ENCODE measurements around the gene DUSP15. TPM values are rescaled to one million over a fixed set of nuclear protein-coding genes. Genes with fewer than 3 reads are reported as not detected.

Gene DUSP15
- total and polyA plus RNA-seq, 7 donors = 0.60 to 2.6 (median 1.7) TPM; not detected in 2

DNA sequence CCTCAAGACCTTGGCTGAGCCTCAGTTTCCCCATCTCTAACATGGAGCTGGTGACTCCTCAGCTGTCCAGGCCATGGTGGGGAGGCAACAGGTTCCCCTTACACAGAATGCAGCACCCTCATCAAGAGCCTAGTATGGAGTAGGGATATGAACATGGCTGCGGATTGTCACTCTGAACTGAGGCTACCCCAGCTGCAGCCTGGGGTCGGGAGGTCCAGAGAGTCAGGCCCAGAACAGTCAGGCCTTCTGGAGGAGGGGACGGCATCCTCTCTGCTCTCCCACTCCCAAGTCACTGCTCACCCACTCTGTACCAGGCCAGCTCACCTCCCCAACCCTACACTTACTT is 23.6 kb downstream of the DUSP15 start:
- no peaks in the 10 kb centered on the region for H3K9me3 ChIP-seq
- intact Hi-C loops (cut with DNase I) = loop anchor here (1.0 kb wide), 1 partner anchor 23 kb away; no protein-coding TSS in a partner anchor
- H3K36me3 ChIP-seq = no peaks in the 10 kb centered on the region
- H3K27ac ChIP-seq = no peak overlapping the region
- 55 to 85% methylated on average over 3 of the region's 3 CpGs for WGBS, 2 donors
- no peak for DNase-seq
- H3K4me1 ChIP-seq = no peaks in the 10 kb centered on the region
- TF ChIP-seq CTCF (IDR thresholded peaks at IDR 0.05) = no peak
- no peak for TF ChIP-seq EP300 (IDR thresholded peaks at IDR 0.05)
- no peak for TF ChIP-seq POLR2AphosphoS5 (IDR thresholded peaks at IDR 0.05)
- no peak for TF ChIP-seq POLR2A (IDR thresholded peaks at IDR 0.05)
- no peak overlapping the region for H3K4me3 ChIP-seq
- H3K27me3 ChIP-seq = peaks cover 4 to 24% (median 10%) of the 10 kb centered on the region in 3 donors

DNA sequence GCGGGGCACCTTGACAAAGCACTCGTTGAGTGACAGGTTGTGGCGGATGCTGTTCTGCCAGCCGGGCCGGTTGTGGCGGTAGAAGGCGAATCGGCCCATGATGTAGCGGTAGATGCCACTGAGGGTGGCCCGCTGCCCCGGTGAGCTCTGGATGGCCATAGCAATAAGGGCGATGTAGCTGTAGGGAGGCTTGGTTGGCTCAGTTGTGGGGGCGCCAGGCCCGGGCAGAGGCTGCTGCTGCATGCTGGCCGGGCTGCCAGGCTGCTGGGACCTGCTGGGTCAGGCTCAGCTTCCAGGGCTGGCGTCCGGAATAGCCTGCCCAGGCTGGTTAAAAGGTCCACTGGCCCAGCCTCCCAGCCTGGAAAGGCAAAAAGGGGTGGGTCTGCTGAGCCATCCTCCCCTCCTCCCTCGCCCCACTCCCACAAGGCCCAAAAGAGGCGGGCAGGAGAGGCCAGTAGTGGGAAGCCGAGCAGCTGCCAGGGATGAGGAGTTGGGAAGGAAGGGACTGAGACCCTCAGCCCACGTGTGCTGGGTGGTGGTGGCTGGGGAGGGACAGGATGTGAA is 24.9 kb downstream of the DUSP15 start, which contains the start of gene FOXS1:
Gene FOXS1, minus strand, starts transcription at position 305 of the 564 bp plus-strand sequence. Its CDS starts 62 bp downstream, at position 243.
- H3K9me3 ChIP-seq = no peaks in the 10 kb centered on the region
- peak within 1 kb of the TSS in 1 of 4 donors; percentile 14 for H3K4me3 ChIP-seq
- TF ChIP-seq POLR2A (IDR thresholded peaks at IDR 0.05) (no peak), EP300 (IDR thresholded peaks at IDR 0.05) (no peak), POLR2AphosphoS5 (IDR thresholded peaks at IDR 0.05) (peak in 1 of 4 donors; percentile 23)
- no peaks in the 10 kb centered on the region for H3K4me1 ChIP-seq
- peak within 1 kb of the TSS in 2 of 4 donors; percentile 3 to 46 for H3K27ac ChIP-seq
- 76 to 78% methylated on average over 21 of the region's 21 CpGs for WGBS, 2 donors
- intact Hi-C loops (cut with DNase I) = no loop called here
- no peak for DNase-seq
- no peaks in the 10 kb centered on the region for H3K36me3 ChIP-seq
- H3K27me3 ChIP-seq = peaks cover 4 to 12% (median 5%) of the 10 kb centered on the region in 3 donors

- Histone ChIP-seq H3K4me1 (no peaks in the 10 kb centered on the region), H3K27me3 (peaks cover 4 to 7% (median 5%) of the 10 kb centered on the region in 3 donors), H3K36me3 (no peaks in the 10 kb centered on the region), H3K9me3 (no peaks in the 10 kb centered on the region), H3K4me3 (peak overlapping the region in 1 of 4 donors; percentile 14), H3K27ac (peak overlapping the region in 2 of 4 donors; percentile 3 to 46)
- TF ChIP-seq EP300 (IDR thresholded peaks at IDR 0.05) (no peak), POLR2AphosphoS5 (IDR thresholded peaks at IDR 0.05) (no peak), POLR2A (IDR thresholded peaks at IDR 0.05) (no peak), CTCF (IDR thresholded peaks at IDR 0.05) (no peak)
- WGBS, 2 donors = 90 to 91% methylated on average over 28 of the region's 28 CpGs
- DNase-seq = no peak
- intact Hi-C loops (cut with DNase I) = no loop called here
Measured at GRCh38 chr20:31844737-31845299, 25.5 kb downstream of the DUSP15 start.

- Histone ChIP-seq H3K4me1 (no peaks in the 10 kb centered on the region), H3K27me3 (peaks cover 0 to under 1% (median 0%) of the 10 kb centered on the region in 3 donors), H3K9me3 (no peaks in the 10 kb centered on the region), H3K36me3 (no peaks in the 10 kb centered on the region), H3K27ac (no peak overlapping the region), H3K4me3 (peak overlapping the region in 1 of 4 donors; percentile 14)
- intact Hi-C loops (cut with DNase I) = no loop called here
- no peak for TF ChIP-seq CTCF (IDR thresholded peaks at IDR 0.05)
- TF ChIP-seq POLR2A (IDR thresholded peaks at IDR 0.05) = no peak
- TF ChIP-seq POLR2AphosphoS5 (IDR thresholded peaks at IDR 0.05) = no peak
- TF ChIP-seq EP300 (IDR thresholded peaks at IDR 0.05) = no peak
- 78 to 83% methylated on average over 5 of the region's 5 CpGs for WGBS, 2 donors
- no peak for DNase-seq
Measured at GRCh38 chr20:31843881-31844280, 26.4 kb downstream of the DUSP15 start.

GRCh38 chr20:31843288-31843687 is 27.0 kb downstream of the DUSP15 start:
- Histone ChIP-seq H3K4me1 (no peaks in the 10 kb centered on the region), H3K27ac (peak overlapping the region in 1 of 4 donors; percentile 23), H3K27me3 (no peaks in the 10 kb centered on the region), H3K36me3 (no peaks in the 10 kb centered on the region), H3K9me3 (no peaks in the 10 kb centered on the region), H3K4me3 (no peak overlapping the region)
- no peak for DNase-seq
- WGBS, 2 donors = 71 to 78% methylated on average over 6 of the region's 6 CpGs
- no peak for TF ChIP-seq POLR2A (IDR thresholded peaks at IDR 0.05)
- no peak for TF ChIP-seq EP300 (IDR thresholded peaks at IDR 0.05)
- TF ChIP-seq CTCF (IDR thresholded peaks at IDR 0.05) = no peak
- no peak for TF ChIP-seq POLR2AphosphoS5 (IDR thresholded peaks at IDR 0.05)
- intact Hi-C loops (cut with DNase I) = no loop called here

All from sigmoid colon (tissue), 7 donors.